Myocyte (in vitro differentiated cells): ENCODE measurements around the gene ARHGAP6. TPM values are rescaled to one million over a fixed set of nuclear protein-coding genes. Genes with fewer than 3 reads are reported as not detected.
"Not testable (repeated sequence)": the region's sequence is repeated elsewhere in the genome, so short reads cannot be mapped to it uniquely, and the experiment has no call there.

Experiments used
- DNase-seq: peaks from one replicate; pipeline ENCODE4 v3.0.0-alpha.2; 2012; ENCODE audit warnings: low read depth
- total RNA-seq: library from RNA; depleted of rRNA; stranded (reverse); fragments of >200 nt; gene quantifications from 2 replicates; pipeline ENCODE4 v1.2.3, GENCODE V29; 2014

Gene ARHGAP6
- total RNA-seq, 1 donor from 2014 or later: 18.1 TPM

- peak; percentile 18 for DNase-seq
These were observed 404.5 kb downstream of the ARHGAP6 start for GRCh38 chrX:11261260-11261659.

- DNase-seq: no peak
These were observed 406.3 kb downstream of the ARHGAP6 start for GRCh38 chrX:11259437-11259836.

GRCh38 chrX:11257711-11258110, 408.0 kb downstream of the ARHGAP6 start:
- no peak for DNase-seq

- DNase-seq: no peak
These were observed 408.4 kb downstream of the ARHGAP6 start for GRCh38 chrX:11257290-11257689.

GRCh38 chrX:11254417-11255109, 411.2 kb downstream of the ARHGAP6 start:
- DNase-seq: no peak

GRCh38 chrX:11244636-11245035, 421.1 kb downstream of the ARHGAP6 start:
- DNase-seq: peak; percentile 25

GRCh38 chrX:11242704-11243103, 423.0 kb downstream of the ARHGAP6 start:
- no peak for DNase-seq

GRCh38 chrX:11241720-11242119, 424.0 kb downstream of the ARHGAP6 start:
- DNase-seq: no peak

GRCh38 chrX:11239230-11239629, 426.5 kb downstream of the ARHGAP6 start:
- DNase-seq: peak; percentile 37

- DNase-seq: not testable (repeated sequence)
These were observed 430.3 kb downstream of the ARHGAP6 start for GRCh38 chrX:11235377-11235776.

GRCh38 chrX:11215191-11215921, 450.4 kb downstream of the ARHGAP6 start:
- DNase-seq: no peak

GRCh38 chrX:11214346-11215190, 451.2 kb downstream of the ARHGAP6 start:
- no peak for DNase-seq

GRCh38 chrX:11212741-11213140, 453.0 kb downstream of the ARHGAP6 start:
- DNase-seq: no peak

- peak; percentile 34 for DNase-seq
These were observed 455.3 kb downstream of the ARHGAP6 start for GRCh38 chrX:11210415-11210801.

- DNase-seq: no peak
These were observed 455.8 kb downstream of the ARHGAP6 start for GRCh38 chrX:11209798-11210414.

GRCh38 chrX:11206716-11207115, 459.0 kb downstream of the ARHGAP6 start:
- no peak for DNase-seq

- no peak for DNase-seq
These were observed 459.9 kb downstream of the ARHGAP6 start for GRCh38 chrX:11205796-11206195.

GRCh38 chrX:11197671-11198070, 468.0 kb downstream of the ARHGAP6 start:
- DNase-seq: peak; percentile 50

GRCh38 chrX:11196476-11196875, 469.2 kb downstream of the ARHGAP6 start:
- DNase-seq: no peak

- DNase-seq: peak; percentile 14
These were observed 472.7 kb downstream of the ARHGAP6 start for GRCh38 chrX:11193035-11193469.
